22Rv1 (cell line): Measurements from ENCODE around the gene MTA1.

Experiments used
- H3K27ac ChIP-seq: fragments of 450-650 bp; 2 replicates; pipeline ENCODE4 v1.5.1; 2017
- ZFX ChIP-seq: fragments of 450-650 bp; IDR thresholded peaks from 2 replicates; pipeline ENCODE4 v1.6.1; 2017; ENCODE audit warnings: antibody characterized with exemption, borderline replicate concordance
- TF ChIP-seq, protein P1 (sequence below): fragments of 450-650 bp; IDR thresholded peaks from 2 replicates; pipeline ENCODE4 v1.5.1; 2017; ENCODE audit warnings: mild to moderate bottlenecking

MTA1 gene

DNA sequence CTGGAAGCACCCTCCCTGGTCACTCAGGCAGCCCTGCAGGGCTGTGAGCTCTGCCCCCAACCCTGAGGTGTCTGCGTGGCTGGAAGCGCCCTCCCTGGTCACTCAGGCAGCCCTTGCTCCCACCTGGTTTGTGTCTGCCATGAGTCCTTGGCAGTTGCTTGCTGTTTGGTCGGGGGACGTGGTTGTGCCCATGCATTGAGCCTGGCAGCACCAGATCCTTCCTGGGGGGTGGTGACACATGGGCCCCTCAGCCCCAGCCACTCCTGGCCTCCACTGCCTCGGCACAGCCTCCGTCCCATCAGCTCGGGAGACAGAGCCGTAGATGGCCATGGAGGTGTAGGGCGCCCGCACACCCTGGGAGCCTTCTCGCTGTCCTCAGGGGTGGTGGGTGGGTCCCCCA is 19.6 kb downstream of the MTA1 start:
- TF ChIP-seq, protein P1, sequence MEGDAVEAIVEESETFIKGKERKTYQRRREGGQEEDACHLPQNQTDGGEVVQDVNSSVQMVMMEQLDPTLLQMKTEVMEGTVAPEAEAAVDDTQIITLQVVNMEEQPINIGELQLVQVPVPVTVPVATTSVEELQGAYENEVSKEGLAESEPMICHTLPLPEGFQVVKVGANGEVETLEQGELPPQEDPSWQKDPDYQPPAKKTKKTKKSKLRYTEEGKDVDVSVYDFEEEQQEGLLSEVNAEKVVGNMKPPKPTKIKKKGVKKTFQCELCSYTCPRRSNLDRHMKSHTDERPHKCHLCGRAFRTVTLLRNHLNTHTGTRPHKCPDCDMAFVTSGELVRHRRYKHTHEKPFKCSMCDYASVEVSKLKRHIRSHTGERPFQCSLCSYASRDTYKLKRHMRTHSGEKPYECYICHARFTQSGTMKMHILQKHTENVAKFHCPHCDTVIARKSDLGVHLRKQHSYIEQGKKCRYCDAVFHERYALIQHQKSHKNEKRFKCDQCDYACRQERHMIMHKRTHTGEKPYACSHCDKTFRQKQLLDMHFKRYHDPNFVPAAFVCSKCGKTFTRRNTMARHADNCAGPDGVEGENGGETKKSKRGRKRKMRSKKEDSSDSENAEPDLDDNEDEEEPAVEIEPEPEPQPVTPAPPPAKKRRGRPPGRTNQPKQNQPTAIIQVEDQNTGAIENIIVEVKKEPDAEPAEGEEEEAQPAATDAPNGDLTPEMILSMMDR = no peak
- no peak for TF ChIP-seq ZFX
- no peak overlapping the region for H3K27ac ChIP-seq

DNA sequence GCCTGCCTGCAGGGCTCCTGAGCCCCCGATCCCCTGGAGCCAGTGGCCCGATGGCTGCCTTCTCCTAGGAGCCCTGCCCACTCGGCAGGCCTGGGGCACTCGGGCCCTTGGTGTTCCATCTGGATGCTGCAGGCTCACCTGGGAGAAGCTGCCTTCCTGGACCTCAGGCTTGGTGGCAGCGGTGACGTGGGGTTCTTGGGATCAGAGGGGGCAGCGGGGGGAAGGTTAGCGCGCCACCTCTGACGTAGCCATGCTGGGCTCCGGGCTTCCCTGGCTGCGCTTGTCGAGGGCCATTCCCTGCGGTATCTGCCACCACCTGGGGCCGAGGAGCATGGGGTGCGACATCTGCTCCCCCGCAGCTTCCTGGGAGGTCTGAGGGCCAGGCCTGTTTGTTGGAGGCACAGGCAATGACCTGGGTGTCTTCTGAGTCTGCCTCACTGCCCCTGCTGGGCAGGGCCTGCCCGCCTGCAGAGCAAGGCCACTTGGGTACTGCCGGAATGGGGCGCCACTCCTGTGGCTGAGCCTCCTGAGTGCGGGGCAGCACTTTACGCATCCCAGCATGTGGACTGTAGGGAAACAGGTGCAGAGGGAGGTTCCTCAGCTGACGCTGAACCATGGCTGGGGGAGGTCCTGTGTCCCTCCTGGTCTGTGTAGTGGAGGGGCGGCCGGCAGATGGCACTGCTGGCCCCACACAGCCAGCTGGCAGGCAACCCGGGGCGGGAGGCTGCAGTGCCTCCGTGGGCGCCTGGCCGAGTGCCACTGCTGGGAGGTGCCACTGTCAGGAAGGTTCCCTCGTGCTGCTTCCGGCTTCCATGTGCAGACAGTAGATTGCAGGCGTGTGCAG is 20.3 kb downstream of the MTA1 start:
- H3K27ac ChIP-seq = no peak overlapping the region
- TF ChIP-seq, protein P1 = peak; percentile 28
- no peak for TF ChIP-seq ZFX

DNA sequence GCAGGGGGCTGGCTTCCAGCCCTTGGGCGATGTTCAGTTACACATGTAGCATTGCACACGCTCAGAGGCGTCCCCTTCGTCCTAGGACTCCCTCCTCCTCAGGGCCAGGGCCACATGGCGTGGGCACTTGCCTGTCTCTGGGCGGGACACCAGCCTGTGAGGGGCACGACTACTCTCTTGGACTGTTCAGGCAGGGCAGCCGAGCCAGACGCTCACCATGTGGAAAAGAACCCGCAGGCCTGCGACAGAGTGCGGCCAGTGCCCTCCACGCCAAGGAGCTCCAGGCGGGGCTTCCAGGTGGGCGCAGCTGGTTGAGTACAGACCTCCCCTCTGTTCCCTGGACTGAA is 20.9 kb downstream of the MTA1 start:
- H3K27ac ChIP-seq = no peak overlapping the region
- TF ChIP-seq, protein P1 = no peak
- TF ChIP-seq ZFX = no peak

DNA sequence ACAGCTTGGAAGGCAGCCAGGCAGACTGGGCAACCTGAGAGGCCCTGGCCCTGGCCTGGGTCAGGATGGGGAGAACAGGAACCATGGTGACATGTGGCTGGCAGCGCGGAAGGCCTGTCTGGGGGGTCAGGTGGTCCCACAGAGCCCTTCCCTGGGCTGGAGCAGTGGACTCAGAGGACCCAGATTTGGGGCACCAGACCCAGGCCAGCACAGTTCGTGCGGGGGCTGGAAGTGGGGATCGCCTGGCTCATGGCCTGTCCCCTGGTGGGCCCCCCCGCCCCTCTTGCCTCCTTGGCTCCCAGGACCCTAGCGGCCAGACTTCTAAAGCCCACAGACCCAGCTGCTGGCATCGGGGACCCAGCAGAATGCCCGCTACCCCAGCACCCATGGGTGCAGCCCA is 21.4 kb downstream of the MTA1 start:
- TF ChIP-seq, protein P1 = no peak
- no peak for TF ChIP-seq ZFX
- no peak overlapping the region for H3K27ac ChIP-seq

DNA sequence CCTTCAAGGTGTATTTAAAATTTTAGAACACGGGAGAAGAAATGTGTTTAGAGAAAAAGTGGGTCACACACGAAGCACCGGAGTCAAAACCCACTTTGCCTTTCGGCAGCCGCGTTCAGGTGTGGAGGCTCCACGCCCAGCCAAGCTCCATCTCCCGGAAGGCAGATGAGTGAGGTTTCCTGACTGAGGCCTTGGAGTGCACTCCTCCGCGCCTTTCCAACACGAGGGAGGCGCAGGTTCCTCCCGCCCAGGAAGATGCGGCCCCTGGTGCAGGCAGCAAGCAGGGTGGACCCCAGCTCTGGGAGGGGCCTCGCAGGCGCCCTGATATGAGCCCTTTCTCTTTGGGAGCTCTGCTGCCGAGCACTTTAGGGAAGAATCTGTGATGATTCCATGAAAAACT is 22.5 kb downstream of the MTA1 start:
- TF ChIP-seq, protein P1 = no peak
- TF ChIP-seq ZFX = no peak
- no peak overlapping the region for H3K27ac ChIP-seq

DNA sequence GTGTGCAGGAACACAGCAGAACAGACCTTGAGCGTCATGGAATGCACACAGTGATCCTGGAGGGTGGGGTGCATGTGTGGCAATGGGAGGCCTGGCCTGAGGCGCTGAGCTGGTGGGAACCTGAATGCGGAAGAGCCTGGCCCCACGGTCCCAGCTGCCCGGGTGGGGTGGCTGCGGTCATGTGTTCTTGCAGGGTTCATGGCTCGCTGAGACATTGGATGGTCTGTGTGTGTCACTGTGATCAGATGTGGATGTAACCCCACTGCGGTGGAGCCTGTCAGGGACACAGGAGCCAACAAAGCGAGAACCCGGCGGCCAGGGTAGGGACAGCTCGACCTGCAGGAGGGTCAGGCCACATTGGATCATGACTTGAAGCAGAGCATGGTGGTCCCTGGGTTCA is 23.2 kb downstream of the MTA1 start:
- no peak for TF ChIP-seq ZFX
- TF ChIP-seq, protein P1 = no peak
- H3K27ac ChIP-seq = no peak overlapping the region

DNA sequence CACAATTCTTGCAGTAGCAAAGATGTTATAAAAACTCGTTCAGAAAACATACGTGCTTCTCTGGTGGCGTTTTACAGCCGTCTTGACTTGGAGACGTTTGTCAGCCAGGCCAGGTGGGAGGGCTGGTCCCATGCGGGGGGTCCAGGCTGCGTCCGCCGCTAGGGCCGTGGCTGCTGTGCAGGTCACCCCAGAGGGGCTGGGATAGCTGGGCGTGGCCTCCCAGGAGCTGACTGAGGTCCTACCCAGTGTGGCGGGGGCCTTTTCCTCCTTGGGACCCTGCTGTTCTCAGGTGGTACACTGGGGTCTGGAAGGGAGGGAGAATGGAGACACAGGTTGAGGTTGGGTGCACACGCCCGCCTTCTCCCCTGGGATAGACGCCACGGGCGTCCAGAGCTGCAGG is 25.2 kb downstream of the MTA1 start:
- no peak for TF ChIP-seq ZFX
- TF ChIP-seq, protein P1 = no peak
- H3K27ac ChIP-seq = no peak overlapping the region
